K562 (cell line): ENCODE measurements around the gene ITPR1. TPM values are rescaled to one million over a fixed set of nuclear protein-coding genes. Genes with fewer than 3 reads are reported as not detected.
A peak's percentile ranks its signal among the peaks of the same experiment; 100 is the strongest.

Experiments
- GATA2 ChIP-seq: sonication (generic); formaldehyde crosslinking; IDR thresholded peaks from 2 replicates; pipeline ENCODE4 v1.4.0; 2020; ENCODE audit warnings: mild to moderate bottlenecking, missing genetic modification reagents
- HEY1 ChIP-seq: fragments of 250-450 bp; sonication (Bioruptor Pico); IDR thresholded peaks from 2 replicates; pipeline ENCODE4 v1.5.0; 2020; ENCODE audit warnings: mild to moderate bottlenecking, moderate library complexity, borderline replicate concordance
- MEIS2 ChIP-seq: fragments of 450-650 bp; IDR thresholded peaks from 2 replicates; pipeline ENCODE4 v1.6.1; 2014; ENCODE audit warnings: mild to moderate bottlenecking; ENCODE audit not compliant: partially characterized antibody
- NFATC3 ChIP-seq: fragments of 450-650 bp; IDR thresholded peaks from 2 replicates; pipeline ENCODE4 v1.6.1; 2017; ENCODE audit warnings: mild to moderate bottlenecking
- NRF1 ChIP-seq, 2 experiments: fragments of 450-650 bp; IDR thresholded peaks in 1 of 2; conservative IDR thresholded peaks in 1 of 2; 2 replicates each; pipeline ENCODE4 v1.6.1; 2014; ENCODE audit warnings: mild to moderate bottlenecking in 2 of 2
- PCBP1 ChIP-seq: fragments of 200-400 bp; formaldehyde crosslinking; IDR thresholded peaks from 2 replicates; pipeline ENCODE4 v1.6.1; 2018; ENCODE audit warnings: mild to moderate bottlenecking, low read depth, low read length; ENCODE audit not compliant: poor library complexity, severe bottlenecking
- POLR2H ChIP-seq: IDR thresholded peaks from 2 replicates; pipeline ENCODE4 v1.6.1; 2016; ENCODE audit warnings: missing genetic modification characterization, low read depth, mild to moderate bottlenecking, control low read depth, missing compliant biosample characterization, moderate library complexity
- SMAD3 ChIP-seq: fragments of 450-650 bp; formaldehyde crosslinking; conservative IDR thresholded peaks from 2 replicates; pipeline ENCODE4 v1.4.0; 2020; ENCODE audit warnings: mild to moderate bottlenecking
- ZBTB11 ChIP-seq, 3 experiments: fragments of 200-800 bp in 1 of 3; fragments of 250-450 bp in 1 of 3; fragments of 450-650 bp in 1 of 3; sonication (Bioruptor Pico) in 1 of 3; sonication (Bioruptor generic) in 1 of 3; formaldehyde crosslinking in 1 of 3; IDR thresholded peaks; 2 replicates each; pipeline versions ENCODE4 v1.6.1 to v1.8.0; 2016 to 2022; ENCODE audit warnings: mild to moderate bottlenecking in 2 of 3, missing genetic modification characterization in 2 of 3, missing compliant biosample characterization in 1 of 3, moderate library complexity in 1 of 3
- ZNF431 ChIP-seq: sonication (generic); formaldehyde crosslinking; IDR thresholded peaks from 2 replicates; pipeline ENCODE4 v1.8.0; 2022; ENCODE audit warnings: mild to moderate bottlenecking, missing genetic modification reagents
- polyA plus RNA-seq, 8 experiments: library from polyadenylated mRNA; depleted of rRNA in 4 of 8; stranded (reverse) in 5 of 8; unstranded in 3 of 8; fragments of >200 nt; fragmentation: Nextera tagmentation in 2 of 8; fragmentation: Illumina TruSeq in 1 of 8; extraction: Ambion mirVana in 2 of 8; extraction: Trizol in 1 of 8; gene quantifications; 2 replicates each; pipeline versions ENCODE4 v1.2.1 to v1.2.3, GENCODE V29; 2011 to 2014; ENCODE audit warnings: inconsistent platforms in 1 of 8, missing spikeins in 1 of 8
- total RNA-seq, 7 experiments: library from RNA; depleted of rRNA in 6 of 7; stranded (reverse); fragments of >200 nt in 6 of 7; fragmentation: Illumina TruSeq in 2 of 7; extraction: Trizol in 2 of 7; gene quantifications; 2 replicates each; pipeline versions ENCODE4 v1.2.1 to v1.2.3, GENCODE V29; 2011 to 2021; ENCODE audit warnings: low replicate concordance in 1 of 7
- TF ChIP-seq, protein P1 (sequence below), 2 experiments: IDR thresholded peaks in 1 of 2; conservative IDR thresholded peaks in 1 of 2; 2 replicates each; pipeline ENCODE4 v1.6.1; 2016; ENCODE audit warnings: low read depth in 2 of 2, mild to moderate bottlenecking in 1 of 2, missing compliant biosample characterization in 1 of 2, missing genetic modification characterization in 1 of 2, moderate library complexity in 1 of 2

Gene ITPR1
- total and polyA plus RNA-seq, 9 of the 15 experiments (the other 6 are each of a cell fraction or from before 2014, with no cell fraction given), result 22.4 to 40.0 (median 27.4) TPM

- TF ChIP-seq, protein P1, sequence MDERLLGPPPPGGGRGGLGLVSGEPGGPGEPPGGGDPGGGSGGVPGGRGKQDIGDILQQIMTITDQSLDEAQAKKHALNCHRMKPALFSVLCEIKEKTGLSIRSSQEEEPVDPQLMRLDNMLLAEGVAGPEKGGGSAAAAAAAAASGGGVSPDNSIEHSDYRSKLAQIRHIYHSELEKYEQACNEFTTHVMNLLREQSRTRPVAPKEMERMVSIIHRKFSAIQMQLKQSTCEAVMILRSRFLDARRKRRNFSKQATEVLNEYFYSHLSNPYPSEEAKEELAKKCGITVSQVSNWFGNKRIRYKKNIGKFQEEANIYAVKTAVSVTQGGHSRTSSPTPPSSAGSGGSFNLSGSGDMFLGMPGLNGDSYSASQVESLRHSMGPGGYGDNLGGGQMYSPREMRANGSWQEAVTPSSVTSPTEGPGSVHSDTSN (CRISPR knock-in tag; IDR thresholded peaks at IDR 0.05; ENCODE audit: low read depth), result no peak
- TF ChIP-seq, protein P1 (tag; conservative IDR thresholded peaks at IDR 0.05; ENCODE audit: low read depth), result peak; percentile 24; the same call in 1 of the 2 replicates
- TF ChIP-seq HEY1, result no peak
- no peak for TF ChIP-seq PCBP1
- TF ChIP-seq GATA2, result peak; percentile 44; the same call in 1 of the 2 replicates
- TF ChIP-seq ZNF431, result no peak
- no peak for TF ChIP-seq POLR2H (tag)
- TF ChIP-seq MEIS2, result peak; percentile 67
- 0 out of 4 replicates have a peak, but pooled peaks of 1 of the 2 experiments have one; percentile 11 for TF ChIP-seq NRF1 (conservative IDR thresholded peaks at IDR 0.05 in 1 of 2, IDR thresholded peaks at IDR 0.05 in 1 of 2)
- TF ChIP-seq NFATC3, result no peak
- no peak for TF ChIP-seq ZBTB11 (CRISPR knock-in tag; IDR thresholded peaks at IDR 0.05)
- TF ChIP-seq SMAD3, result no peak
Observed at GRCh38 chr3:4564928-4565586, 71.9 kb downstream of the ITPR1 start (continued).
